Psoas muscle (tissue), 8 donors: Measurements from ENCODE around the gene ZBTB39. TPM values are rescaled to one million over a fixed set of nuclear protein-coding genes. Genes with fewer than 3 reads are reported as not detected.
"Not testable (repeated sequence)": the region's sequence is repeated elsewhere in the genome, so short reads cannot be mapped to it uniquely, and the experiment has no call there.

Experiments
- ATAC-seq, 4 donors: fragments of 200-7000 bp; cut with Tn5 transposase; one replicate each; pipeline ENCODE4 v1.9.1; 2020; ENCODE audit warnings: moderate library complexity in 3 of 4, mild to moderate bottlenecking in 2 of 4
- DNase-seq, 2 donors: peaks; one replicate each; pipeline ENCODE4 v3.0.0-alpha.2; 2020
- H3K27ac ChIP-seq: fragments of 200-600 bp; one replicate; pipeline ENCODE4 v1.8.0; 2022
- H3K27me3 ChIP-seq, 3 donors: fragments of 200-600 bp in 1 of 3; one replicate each; pipeline versions ENCODE4 v1.6.1 to v1.8.0; 2013 to 2022; ENCODE audit warnings: low read length in 2 of 3, mild to moderate bottlenecking in 2 of 3, moderate library complexity in 1 of 3; ENCODE audit not compliant: insufficient read depth in 3 of 3
- H3K36me3 ChIP-seq, 2 donors: fragments of 200-600 bp in 1 of 2; one replicate each; pipeline versions ENCODE4 v1.6.1 to v1.8.0; 2013 to 2022; ENCODE audit warnings: low read depth in 1 of 2, mild to moderate bottlenecking in 1 of 2, moderate library complexity in 1 of 2; ENCODE audit not compliant: insufficient read depth in 1 of 2
- H3K4me1 ChIP-seq: fragments of 200-600 bp; one replicate; pipeline ENCODE4 v1.8.0; 2022
- H3K4me3 ChIP-seq: fragments of 200-600 bp; one replicate; pipeline ENCODE4 v1.8.0; 2022; ENCODE audit warnings: mild to moderate bottlenecking
- H3K9me3 ChIP-seq: fragments of 200-600 bp; one replicate; pipeline ENCODE4 v1.8.0; 2022
- CTCF ChIP-seq: fragments of 200-600 bp; IDR thresholded peaks from one replicate; pipeline ENCODE4 v1.8.0; 2022; ENCODE audit warnings: antibody characterized with exemption
- WGBS, 3 donors: extraction: QIAGEN DNeasy Blood & Tissue Kit; methylation state at CpG; one replicate each; pipeline versions ENCODE4 v1.1.6 to v1.1.7; 2013; 5-methylcytosine and 5-hydroxymethylcytosine counted together
- intact Hi-C, 2 donors: fragments of 100-400 bp; cut with DNase I; formaldehyde crosslinking; loops; one replicate each; pipeline versions ENCODE4 v1.11.0 to v1.14.2; 2022
- polyA plus RNA-seq, 3 donors: library from polyadenylated mRNA; stranded (reverse); fragments of 200-250 nt; gene quantifications; one replicate each; pipeline ENCODE4 v1.2.3, GENCODE V29; 2013
- total RNA-seq, 4 donors: library from RNA; stranded (reverse); fragmentation: NEBNext Ultra II Directional in 2 of 4; extraction: Animal tissue kit (Norgen Biotek cat#: 25700) in 2 of 4; gene quantifications; one replicate each; pipeline versions ENCODE4 v1.2.1 to v1.2.4, GENCODE V29; 2021 to 2023
- donor health status: healthy with polysubstance abuse.
- donor health status: DM: no; HTN: no; CAD: no; lungs with moderate emphysema.
- donor health status: Bipolar disorder and iron deficiency.
- donor health status: healthy.
- donor health status: DM: yes; HTN: yes; CAD: no.
- donor health status: DM: no; HTN: no; CAD: no.
- donor health status: DM: no; HTN: no; CAD: no.
- donor health status: DM: yes; HTN: yes; CAD: no.

ZBTB39 gene
- total and polyA plus RNA-seq, 7 donors = 1.2 to 5.2 (median 3.2) TPM

GRCh38 chr12:56983386-56983785 is 23.0 kb downstream of the ZBTB39 start:
- DNase-seq (no peak), ATAC-seq (no peak)
- H3K36me3 ChIP-seq = peaks cover 0 to 3% of the 10 kb centered on the region in 2 donors
- intact Hi-C loops = no loop called here
- no peak overlapping the region for H3K27ac ChIP-seq
- no peak overlapping the region for H3K4me3 ChIP-seq
- no peak for TF ChIP-seq CTCF
- no peaks in the 10 kb centered on the region for H3K9me3 ChIP-seq
- H3K27me3 ChIP-seq = no peaks in the 10 kb centered on the region
- WGBS, 3 donors = 56 to 86% (median 65%) methylated on average over 4 of the region's 4 CpGs
- H3K4me1 ChIP-seq = peaks cover 9% of the 10 kb centered on the region

DNA sequence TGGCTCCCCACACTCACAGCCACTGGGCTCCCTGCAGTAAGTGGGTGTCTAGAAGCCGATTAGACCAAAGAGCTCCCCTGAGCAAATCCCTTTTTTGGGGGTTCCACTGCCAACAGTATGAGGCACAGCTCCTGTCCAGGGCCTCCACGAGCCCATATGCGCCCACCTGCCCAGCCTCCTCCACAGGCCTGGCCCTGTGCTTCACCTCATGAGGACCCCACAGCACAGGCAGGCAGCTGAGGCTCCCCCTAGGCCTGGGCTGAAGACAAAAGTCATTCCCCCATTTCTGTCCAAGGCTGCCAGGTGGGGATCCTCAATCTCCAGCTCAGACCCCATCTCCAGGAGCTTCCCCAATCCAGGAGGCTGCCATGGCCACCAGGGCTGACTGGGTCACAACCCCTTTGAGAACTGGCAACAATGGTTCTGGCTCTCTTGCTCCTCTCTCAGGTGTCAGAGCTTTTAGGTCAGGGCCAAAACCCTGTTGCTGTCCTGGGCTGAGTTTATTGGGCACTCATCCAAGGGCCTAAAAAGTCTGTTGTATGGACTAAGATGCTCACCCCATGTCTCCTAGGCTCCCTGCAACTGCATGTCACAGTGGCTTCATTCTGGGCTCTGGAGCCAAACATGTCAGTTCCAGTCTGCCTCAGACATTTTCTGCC is 23.6 kb downstream of the ZBTB39 start:
- H3K27ac ChIP-seq, H3K36me3 ChIP-seq, H3K27me3 ChIP-seq, ATAC-seq, H3K9me3 ChIP-seq, intact Hi-C loops, H3K4me3 ChIP-seq, H3K4me1 ChIP-seq, DNase-seq: not testable (repeated sequence)
- 74 to 95% (median 87%) methylated on average over 2 to 3 of the region's 3 CpGs for WGBS, 3 donors

GRCh38 chr12:56980941-56981530 is 25.3 kb downstream of the ZBTB39 start:
- Histone ChIP-seq H3K4me3 (no peak overlapping the region), H3K27me3 (no peaks in the 10 kb centered on the region), H3K4me1 (no peaks in the 10 kb centered on the region), H3K27ac (no peak overlapping the region), H3K9me3 (no peaks in the 10 kb centered on the region), H3K36me3 (peaks cover 0 to 3% of the 10 kb centered on the region in 2 donors)
- no peak for TF ChIP-seq CTCF
- intact Hi-C loops = no loop called here
- DNase-seq = no peak
- no peak for ATAC-seq
- 89 to 96% (median 92%) methylated on average over 4 of the region's 4 CpGs for WGBS, 3 donors

- Histone ChIP-seq H3K9me3 (no peaks in the 10 kb centered on the region), H3K27me3 (no peaks in the 10 kb centered on the region), H3K36me3 (peaks cover 0 to 3% of the 10 kb centered on the region in 2 donors), H3K4me3 (no peak overlapping the region), H3K4me1 (no peaks in the 10 kb centered on the region), H3K27ac (no peak overlapping the region)
- intact Hi-C loops = no loop called here
- no peak for TF ChIP-seq CTCF
- 95 to 96% (median 95%) methylated on average over 6 of the region's 6 CpGs for WGBS, 3 donors
- no peak for DNase-seq
- ATAC-seq = no peak
Measured at GRCh38 chr12:56980268-56980667, 26.1 kb downstream of the ZBTB39 start.

- DNase-seq (no peak), ATAC-seq (no peak)
- intact Hi-C loops = no loop called here
- 94 to 98% (median 97%) methylated on average over 3 of the region's 3 CpGs for WGBS, 3 donors
- Histone ChIP-seq H3K4me3 (no peak overlapping the region), H3K9me3 (no peaks in the 10 kb centered on the region), H3K36me3 (peaks cover 0 to 3% of the 10 kb centered on the region in 2 donors), H3K27ac (no peak overlapping the region), H3K27me3 (no peaks in the 10 kb centered on the region), H3K4me1 (no peaks in the 10 kb centered on the region)
- TF ChIP-seq CTCF = no peak
Measured at GRCh38 chr12:56979628-56980027, 26.7 kb downstream of the ZBTB39 start.
